ENCODE results near the gene GLB1L3.

The GLB1L3 gene

DNA sequence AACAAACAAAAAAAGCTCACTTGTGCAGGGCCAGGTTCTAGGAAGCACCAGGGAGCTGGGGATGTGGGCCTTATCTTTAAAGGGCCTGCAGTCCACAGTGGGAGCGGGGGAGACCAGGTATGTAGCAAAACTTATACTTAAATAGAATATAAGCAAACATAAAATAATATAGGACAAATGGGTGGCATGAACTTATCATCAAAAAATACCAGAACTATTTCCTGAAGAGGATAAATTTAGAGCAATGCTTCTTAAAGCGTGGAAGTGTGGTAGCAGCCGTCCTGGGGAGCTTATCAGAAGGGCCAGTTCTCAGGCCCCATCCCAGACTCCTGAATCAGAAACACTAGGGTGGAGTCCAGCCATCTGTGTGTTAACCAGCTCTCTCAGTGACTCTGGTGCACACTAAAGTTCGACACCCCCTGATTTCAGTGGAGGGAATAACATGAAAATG lies 42.4 kb upstream of the GLB1L3 start:
- DNase-seq (ENCODE audit: extremely low read depth, low read depth), result no peak
- no peak for TF ChIP-seq CTCF (IDR thresholded peaks at IDR 0.05; ENCODE audit: low read depth, low read length)

DNA sequence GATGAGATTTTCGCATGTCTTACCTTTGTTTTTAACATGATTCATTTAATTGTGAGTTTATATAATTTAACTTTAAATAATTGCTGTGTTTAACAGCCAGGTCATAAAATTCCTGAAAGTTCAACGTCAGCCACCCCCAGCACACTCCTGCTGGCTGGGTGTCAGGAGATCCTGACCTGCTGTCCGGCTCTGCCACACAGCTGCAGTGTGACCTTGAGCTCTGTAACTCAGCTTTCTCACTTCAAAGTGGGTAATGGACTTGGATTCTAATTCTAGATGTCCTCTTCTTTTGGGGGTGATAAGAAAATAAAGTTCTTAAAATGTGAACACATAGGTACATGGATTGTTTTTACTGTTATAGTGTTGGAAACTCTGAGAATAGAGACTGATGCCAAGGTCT lies 40.8 kb upstream of the GLB1L3 start:
- no peak for DNase-seq (ENCODE audit: extremely low read depth, low read depth)
- no peak for TF ChIP-seq CTCF (IDR thresholded peaks at IDR 0.05; ENCODE audit: low read depth, low read length)

DNA sequence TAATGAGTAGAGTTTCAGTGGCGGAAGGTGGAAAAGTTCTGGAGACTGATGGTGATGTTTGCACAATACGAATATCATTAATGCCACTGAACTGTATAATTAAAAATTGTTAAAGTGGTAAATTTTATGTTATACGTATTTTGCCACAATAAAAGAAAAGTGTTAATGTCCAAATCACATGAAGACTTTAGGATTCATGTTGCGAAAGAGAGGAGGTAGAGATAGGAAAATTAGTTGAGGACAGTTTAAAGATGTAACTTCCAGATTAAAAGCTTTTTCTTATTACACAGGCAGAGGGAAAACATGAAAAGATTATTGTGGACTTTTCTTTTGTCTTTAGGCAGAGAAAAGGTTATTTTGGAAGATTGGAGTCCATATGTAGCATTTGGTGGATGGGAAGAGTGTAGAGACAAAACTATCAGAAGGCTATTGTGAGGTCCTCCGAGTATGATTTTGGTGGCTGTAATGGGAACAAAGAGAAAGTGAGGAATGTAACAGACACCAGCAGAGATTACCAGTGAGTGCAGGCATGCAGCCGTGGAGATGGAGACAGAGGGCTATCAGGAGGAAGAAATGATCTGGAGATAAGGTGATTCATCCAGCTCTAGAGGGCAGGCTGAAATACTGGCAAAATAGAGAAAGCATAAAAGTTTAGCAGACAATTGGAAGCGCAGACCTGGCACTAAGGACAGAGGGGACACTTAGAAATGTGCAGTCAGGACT lies 39.2 kb upstream of the GLB1L3 start:
- no peak for DNase-seq (ENCODE audit: extremely low read depth, low read depth)
- TF ChIP-seq CTCF (IDR thresholded peaks at IDR 0.05; ENCODE audit: low read depth, low read length), result no peak

GRCh38 chr11:134237557-134237922 lies 38.6 kb upstream of the GLB1L3 start:
- TF ChIP-seq CTCF (IDR thresholded peaks at IDR 0.05; ENCODE audit: low read depth, low read length), result no peak
- no peak for DNase-seq (ENCODE audit: extremely low read depth, low read depth)

- DNase-seq (ENCODE audit: extremely low read depth, low read depth), result no peak
- no peak for TF ChIP-seq CTCF (IDR thresholded peaks at IDR 0.05; ENCODE audit: low read depth, low read length)
Observed at GRCh38 chr11:134238956-134239355, 37.2 kb upstream of the GLB1L3 start.

- DNase-seq (ENCODE audit: extremely low read depth, low read depth), result no peak
Observed at GRCh38 chr11:134240592-134240991, 35.6 kb upstream of the GLB1L3 start.

GRCh38 chr11:134242376-134242775 lies 33.8 kb upstream of the GLB1L3 start:
- no peak for DNase-seq (ENCODE audit: extremely low read depth, low read depth)
- TF ChIP-seq CTCF (IDR thresholded peaks at IDR 0.05; ENCODE audit: low read depth, low read length), result no peak

More at GRCh38 chr11:134240592-134240991, 35.6 kb upstream of the GLB1L3 start:
- no peak for TF ChIP-seq CTCF (IDR thresholded peaks at IDR 0.05; ENCODE audit: low read depth, low read length)
